Transverse colon (tissue), 4 donors: ENCODE results near the gene LCAT.

ENCODE experiments used
- CTCF ChIP-seq, 5 experiments: fragments of 200-600 bp in 3 of 5; fragments of 450-650 bp in 2 of 5; sonication (generic) in 3 of 5; IDR thresholded peaks; 1 replicate in 2 of 5; 2 replicates in 3 of 5; pipeline ENCODE4 v1.5.1; 2016 to 2017; ENCODE audit warnings: antibody characterized with exemption in 5 of 5, inconsistent platforms in 3 of 5, mild to moderate bottlenecking in 2 of 5, moderate library complexity in 1 of 5
- POLR2AphosphoS5 ChIP-seq, 3 donors: sonication (generic); formaldehyde crosslinking; IDR thresholded peaks; one replicate each; pipeline ENCODE4 v1.6.1; 2016; ENCODE audit warnings: antibody characterized with exemption in 3 of 3

- TF ChIP-seq CTCF (IDR thresholded peaks at IDR 0.05) (no peak), POLR2AphosphoS5 (IDR thresholded peaks at IDR 0.05) (no peak)
These were observed 1.2 kb downstream of the LCAT start for GRCh38 chr16:67942510-67943255.
